Measurements from ENCODE around the gene ALOX5.
"Not testable (repeated sequence)": the region's sequence is repeated elsewhere in the genome, so short reads cannot be mapped to it uniquely, and the experiment has no call there.

- not testable (repeated sequence) for TF ChIP-seq CTCF (conservative IDR thresholded peaks at IDR 0.05; ENCODE audit: low read length); EZH2phosphoT487 (IDR thresholded peaks at IDR 0.05; ENCODE audit: borderline replicate concordance)
Measured at GRCh38 chr10:45481100-45481499, 107.1 kb downstream of the ALOX5 start.
